Upper lobe of left lung (tissue), 4 donors: Measurements from ENCODE around the gene CDKN2A.

Experiments
- POLR2A ChIP-seq, 4 donors: fragments of 450-650 bp; IDR thresholded peaks; one replicate each; pipeline ENCODE4 v1.5.1; 2016 to 2017; ENCODE audit warnings: antibody characterized with exemption in 4 of 4, mild to moderate bottlenecking in 2 of 4
- POLR2AphosphoS5 ChIP-seq, 2 donors: sonication (generic); formaldehyde crosslinking; IDR thresholded peaks; one replicate each; pipeline ENCODE4 v1.5.1; 2017; ENCODE audit warnings: antibody characterized with exemption in 2 of 2
- TF ChIP-seq, protein P1 (sequence below), 6 experiments: fragments of 450-650 bp in 4 of 6; fragments of 200-600 bp in 2 of 6; sonication (generic) in 2 of 6; IDR thresholded peaks; one replicate each; pipeline ENCODE4 v1.5.1; 2016 to 2019; ENCODE audit warnings: antibody characterized with exemption in 6 of 6

DNA sequence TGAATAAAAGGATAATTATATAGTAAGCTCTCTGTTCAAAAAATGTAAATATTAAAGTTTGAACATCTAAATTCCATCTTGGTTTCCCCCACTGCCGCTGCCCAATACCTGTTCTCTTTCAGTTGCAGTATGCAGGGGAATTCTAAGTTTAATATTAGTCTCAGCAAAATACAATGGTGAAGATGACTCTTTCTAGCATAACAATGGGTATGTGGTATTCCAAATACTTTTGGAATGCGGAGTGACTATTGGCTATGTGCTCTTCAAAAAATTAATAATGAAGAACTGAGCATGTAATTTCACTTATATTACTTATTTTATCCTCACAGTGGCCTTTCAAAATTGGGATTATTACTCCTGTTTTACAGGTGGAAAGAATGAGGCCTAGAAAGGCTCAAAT is 3.8 kb upstream of the CDKN2A start:
- TF ChIP-seq, protein P1, sequence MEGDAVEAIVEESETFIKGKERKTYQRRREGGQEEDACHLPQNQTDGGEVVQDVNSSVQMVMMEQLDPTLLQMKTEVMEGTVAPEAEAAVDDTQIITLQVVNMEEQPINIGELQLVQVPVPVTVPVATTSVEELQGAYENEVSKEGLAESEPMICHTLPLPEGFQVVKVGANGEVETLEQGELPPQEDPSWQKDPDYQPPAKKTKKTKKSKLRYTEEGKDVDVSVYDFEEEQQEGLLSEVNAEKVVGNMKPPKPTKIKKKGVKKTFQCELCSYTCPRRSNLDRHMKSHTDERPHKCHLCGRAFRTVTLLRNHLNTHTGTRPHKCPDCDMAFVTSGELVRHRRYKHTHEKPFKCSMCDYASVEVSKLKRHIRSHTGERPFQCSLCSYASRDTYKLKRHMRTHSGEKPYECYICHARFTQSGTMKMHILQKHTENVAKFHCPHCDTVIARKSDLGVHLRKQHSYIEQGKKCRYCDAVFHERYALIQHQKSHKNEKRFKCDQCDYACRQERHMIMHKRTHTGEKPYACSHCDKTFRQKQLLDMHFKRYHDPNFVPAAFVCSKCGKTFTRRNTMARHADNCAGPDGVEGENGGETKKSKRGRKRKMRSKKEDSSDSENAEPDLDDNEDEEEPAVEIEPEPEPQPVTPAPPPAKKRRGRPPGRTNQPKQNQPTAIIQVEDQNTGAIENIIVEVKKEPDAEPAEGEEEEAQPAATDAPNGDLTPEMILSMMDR (IDR thresholded peaks at IDR 0.05): no peak
- no peak for TF ChIP-seq POLR2A (IDR thresholded peaks at IDR 0.05)
- TF ChIP-seq POLR2AphosphoS5 (IDR thresholded peaks at IDR 0.05): no peak
